Smooth muscle cell (in vitro differentiated cells): ENCODE measurements around the gene CDHR2. TPM values are rescaled to one million over a fixed set of nuclear protein-coding genes. Genes with fewer than 3 reads are reported as not detected.

ENCODE experiments used
- DNase-seq: peaks from one replicate; lab custom pipeline; 2025; ENCODE audit not compliant: unreplicated experiment; lab: John Stamatoyannopoulos, UW
- H2AFZ ChIP-seq: fragments of 200-600 bp; sonication (generic); 2 replicates; pipeline ENCODE4 v1.6.0; 2016; ENCODE audit warnings: antibody characterized with exemption, low read depth, mild to moderate bottlenecking
- H3F3A ChIP-seq: fragments of 200-600 bp; sonication (generic); 2 replicates; pipeline ENCODE4 v1.6.0; 2017; ENCODE audit warnings: antibody characterized with exemption, low read depth
- H3K27ac ChIP-seq: fragments of 200-600 bp; sonication (generic); 2 replicates; pipeline ENCODE4 v1.5.1; 2016; ENCODE audit warnings: low read depth, mild to moderate bottlenecking
- H3K27me3 ChIP-seq: fragments of 200-600 bp; sonication (generic); 2 replicates; pipeline ENCODE4 v1.6.1; 2016; ENCODE audit warnings: low read depth, mild to moderate bottlenecking
- H3K36me3 ChIP-seq: fragments of 200-600 bp; sonication (generic); 2 replicates; pipeline ENCODE4 v1.5.1; 2016; ENCODE audit warnings: low read depth
- H3K4me1 ChIP-seq: fragments of 200-600 bp; sonication (generic); 2 replicates; pipeline ENCODE4 v1.5.1; 2016; ENCODE audit warnings: low read depth
- H3K4me2 ChIP-seq: fragments of 200-600 bp; sonication (generic); 2 replicates; pipeline ENCODE4 v1.6.0; 2016; ENCODE audit warnings: mild to moderate bottlenecking
- H3K4me3 ChIP-seq: fragments of 200-600 bp; sonication (generic); 2 replicates; pipeline ENCODE4 v1.5.1; 2016; ENCODE audit warnings: mild to moderate bottlenecking
- H3K79me2 ChIP-seq: fragments of 200-600 bp; sonication (generic); 2 replicates; pipeline ENCODE4 v1.6.0; 2016; ENCODE audit warnings: low read depth, mild to moderate bottlenecking
- H3K9ac ChIP-seq: fragments of 200-600 bp; sonication (generic); 2 replicates; pipeline ENCODE4 v1.6.0; 2016; ENCODE audit warnings: low read depth
- H3K9me3 ChIP-seq: fragments of 200-600 bp; sonication (generic); replicated peaks from 2 replicates; pipeline ENCODE4 v1.5.1; 2016; ENCODE audit warnings: low read depth
- H4K20me1 ChIP-seq: fragments of 200-600 bp; sonication (generic); 2 replicates; pipeline ENCODE4 v1.6.0; 2016; ENCODE audit warnings: low read depth
- CTCF ChIP-seq: fragments of 200-600 bp; sonication (generic); IDR thresholded peaks from 2 replicates; pipeline ENCODE4 v1.5.1; 2017; ENCODE audit warnings: borderline replicate concordance, mild to moderate bottlenecking, antibody characterized with exemption; ENCODE audit not compliant: insufficient read depth, poor library complexity, severe bottlenecking
- WGBS: methylation state at CpG from one replicate; pipeline ENCODE4 v1.1.7; 2016; ENCODE audit warnings: low lambda C conversion rate; 5-methylcytosine and 5-hydroxymethylcytosine counted together
- polyA plus RNA-seq: library from polyadenylated mRNA; unstranded; fragments of >200 nt; fragmentation: Nextera tagmentation; extraction: Ambion mirVana; gene quantifications from 2 replicates; pipeline ENCODE4 v1.2.1, GENCODE V29; 2016
- total RNA-seq: library from RNA; depleted of rRNA; stranded (reverse); fragments of >200 nt; gene quantifications from 2 replicates; pipeline ENCODE4 v1.2.3, GENCODE V29; 2014

The CDHR2 gene
- total and polyA plus RNA-seq, 2 experiments from 2014 or later, result 0.13 TPM; not detected in 1

- Histone ChIP-seq H3K4me2 (peak overlapping the region; percentile 65), H4K20me1 (no peaks in the 10 kb centered on the region), H3K9ac (no peak overlapping the region), H3K79me2 (no peaks in the 10 kb centered on the region), H3K4me3 (no peak overlapping the region), H3K27ac (no peak overlapping the region), H3K36me3 (no peaks in the 10 kb centered on the region), H2AFZ (no peak overlapping the region), H3K4me1 (peaks cover 6% of the 10 kb centered on the region), H3K27me3 (peaks cover 38% of the 10 kb centered on the region), H3F3A (peaks cover 3% of the 10 kb centered on the region), H3K9me3 (no peaks in the 10 kb centered on the region)
- 38% methylated on average over 8 of the region's 8 CpGs for WGBS
- no peak for TF ChIP-seq CTCF
- DNase-seq, result no peak
These were observed 65.8 kb downstream of the CDHR2 start for GRCh38 chr5:176614805-176615478.

- no peak overlapping the region for H3K9ac ChIP-seq
- no peak overlapping the region for H3K4me3 ChIP-seq
- 82% methylated on average over 7 of the region's 7 CpGs for WGBS
- H2AFZ ChIP-seq, result no peak overlapping the region
- no peak overlapping the region for H3K4me2 ChIP-seq
- DNase-seq, result no peak
- H3K9me3 ChIP-seq, result no peaks in the 10 kb centered on the region
- no peak overlapping the region for H3K27ac ChIP-seq
- H3K27me3 ChIP-seq, result peaks cover 53% of the 10 kb centered on the region
- no peaks in the 10 kb centered on the region for H3F3A ChIP-seq
- peaks cover 6% of the 10 kb centered on the region for H3K4me1 ChIP-seq
- no peaks in the 10 kb centered on the region for H3K79me2 ChIP-seq
- TF ChIP-seq CTCF, result no peak
- no peaks in the 10 kb centered on the region for H4K20me1 ChIP-seq
- H3K36me3 ChIP-seq, result no peaks in the 10 kb centered on the region
These were observed 67.4 kb downstream of the CDHR2 start for GRCh38 chr5:176616511-176616910.

GRCh38 chr5:176618783-176619182 lies 69.6 kb downstream of the CDHR2 start:
- Histone ChIP-seq H3K4me2 (no peak overlapping the region), H3K79me2 (no peaks in the 10 kb centered on the region), H4K20me1 (no peaks in the 10 kb centered on the region), H3F3A (no peaks in the 10 kb centered on the region), H3K36me3 (no peaks in the 10 kb centered on the region), H3K9ac (no peak overlapping the region), H3K9me3 (no peaks in the 10 kb centered on the region), H2AFZ (no peak overlapping the region), H3K27me3 (peaks cover 68% of the 10 kb centered on the region), H3K4me1 (peaks cover 6% of the 10 kb centered on the region), H3K4me3 (no peak overlapping the region), H3K27ac (no peak overlapping the region)
- 56% methylated on average over 19 of the region's 19 CpGs for WGBS
- no peak for DNase-seq
- no peak for TF ChIP-seq CTCF

- Histone ChIP-seq H3K9me3 (no peaks in the 10 kb centered on the region), H3K4me3 (no peak overlapping the region), H3K79me2 (no peaks in the 10 kb centered on the region), H2AFZ (no peak overlapping the region), H3K9ac (no peak overlapping the region), H3K36me3 (no peaks in the 10 kb centered on the region), H3K27me3 (peaks cover 71% of the 10 kb centered on the region), H3K4me1 (peaks cover 6% of the 10 kb centered on the region), H4K20me1 (no peaks in the 10 kb centered on the region), H3K27ac (no peak overlapping the region), H3F3A (no peaks in the 10 kb centered on the region), H3K4me2 (no peak overlapping the region)
- TF ChIP-seq CTCF, result peak; percentile 10
- peak; percentile 19 for DNase-seq
- 8% methylated on average over 15 of the region's 31 CpGs for WGBS
These were observed 70.0 kb downstream of the CDHR2 start for GRCh38 chr5:176619203-176619568.
